ENCODE data around the gene SLC3A2. TPM values are rescaled to one million over a fixed set of nuclear protein-coding genes. Genes with fewer than 3 reads are reported as not detected.
A peak's percentile ranks its signal among the peaks of the same experiment; 100 is the strongest.

The SLC3A2 gene
- total RNA-seq, 1 donor from 2014 or later: 57.9 TPM

GRCh38 chr11:62909107-62909894 lies 28.6 kb downstream of the SLC3A2 start:
- peak; percentile 73 to 78 for DNase-seq (ENCODE audit: low read depth in 2 of 2)

GRCh38 chr11:62910141-62910882 lies 29.6 kb downstream of the SLC3A2 start:
- DNase-seq (ENCODE audit: low read depth in 2 of 2): no peak

GRCh38 chr11:62911137-62912130 lies 30.7 kb downstream of the SLC3A2 start:
- no peak for DNase-seq (ENCODE audit: low read depth in 2 of 2)

- no peak for DNase-seq (ENCODE audit: low read depth in 2 of 2)
Measured at GRCh38 chr11:62912268-62912667, 31.6 kb downstream of the SLC3A2 start.

- DNase-seq (ENCODE audit: low read depth in 2 of 2): no peak
Measured at GRCh38 chr11:62914416-62914815, 33.7 kb downstream of the SLC3A2 start.

GRCh38 chr11:62917906-62918502 lies 37.3 kb downstream of the SLC3A2 start:
- no peak for DNase-seq (ENCODE audit: low read depth in 2 of 2)

- no peak for DNase-seq (ENCODE audit: low read depth in 2 of 2)
Measured at GRCh38 chr11:62918531-62918930, 37.8 kb downstream of the SLC3A2 start.

GRCh38 chr11:62919476-62919875 lies 38.8 kb downstream of the SLC3A2 start:
- DNase-seq (ENCODE audit: low read depth in 2 of 2): no peak

- DNase-seq (ENCODE audit: low read depth in 2 of 2): no peak
Measured at GRCh38 chr11:62919898-62920640, 39.4 kb downstream of the SLC3A2 start.

GRCh38 chr11:62921201-62921572 lies 40.5 kb downstream of the SLC3A2 start, which contains the start of gene CHRM1:
Gene CHRM1 (minus strand): TSS chr11:62921363. CDS start chr11:62911100, 10,263 bp downstream.
- no peak for DNase-seq (ENCODE audit: low read depth in 2 of 2)

- peak in 1 of 2 donors; percentile 50 for DNase-seq (ENCODE audit: low read depth in 2 of 2)
Measured at GRCh38 chr11:62921573-62922188, 41.0 kb downstream of the SLC3A2 start.

GRCh38 chr11:62922189-62922589 lies 41.5 kb downstream of the SLC3A2 start:
- no peak for DNase-seq (ENCODE audit: low read depth in 2 of 2)

- DNase-seq (ENCODE audit: low read depth in 2 of 2): peak in 1 of 2 donors; percentile 23
Measured at GRCh38 chr11:62922653-62923431, 42.1 kb downstream of the SLC3A2 start.

- DNase-seq (ENCODE audit: low read depth in 2 of 2): no peak
Measured at GRCh38 chr11:62923601-62924411, 43.1 kb downstream of the SLC3A2 start.

- no peak for DNase-seq (ENCODE audit: low read depth in 2 of 2)
Measured at GRCh38 chr11:62925308-62925707, 44.6 kb downstream of the SLC3A2 start.

GRCh38 chr11:62925745-62926679 lies 45.3 kb downstream of the SLC3A2 start:
- no peak for DNase-seq (ENCODE audit: low read depth in 2 of 2)

All from lung microvascular endothelial cell (primary cell).